ENCODE results near the gene EXOC6. TPM values are rescaled to one million over a fixed set of nuclear protein-coding genes. Genes with fewer than 3 reads are reported as not detected.

EXOC6 gene
- total RNA-seq, 1 donor from 2014 or later, result 21.7 TPM

DNA sequence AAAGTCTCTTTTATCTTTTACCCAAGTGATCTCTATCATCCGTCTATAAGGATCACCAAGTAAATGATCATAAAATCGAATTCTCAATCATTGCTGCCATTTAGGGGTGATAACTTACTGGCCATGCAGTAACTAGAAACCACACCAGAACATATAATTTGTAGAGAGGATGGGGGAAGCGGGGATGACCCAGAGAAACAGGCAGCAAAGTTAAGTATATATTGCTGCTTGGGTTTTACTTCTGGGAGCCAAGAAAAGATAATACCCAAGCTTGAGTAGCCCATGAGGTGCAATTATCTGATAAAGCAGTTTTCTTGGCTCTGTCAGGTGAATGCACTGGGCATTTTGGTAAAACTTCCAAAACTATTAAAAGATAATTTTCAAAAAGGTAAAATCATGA, 18.9 kb downstream of the EXOC6 start:
- TF ChIP-seq, protein P1, sequence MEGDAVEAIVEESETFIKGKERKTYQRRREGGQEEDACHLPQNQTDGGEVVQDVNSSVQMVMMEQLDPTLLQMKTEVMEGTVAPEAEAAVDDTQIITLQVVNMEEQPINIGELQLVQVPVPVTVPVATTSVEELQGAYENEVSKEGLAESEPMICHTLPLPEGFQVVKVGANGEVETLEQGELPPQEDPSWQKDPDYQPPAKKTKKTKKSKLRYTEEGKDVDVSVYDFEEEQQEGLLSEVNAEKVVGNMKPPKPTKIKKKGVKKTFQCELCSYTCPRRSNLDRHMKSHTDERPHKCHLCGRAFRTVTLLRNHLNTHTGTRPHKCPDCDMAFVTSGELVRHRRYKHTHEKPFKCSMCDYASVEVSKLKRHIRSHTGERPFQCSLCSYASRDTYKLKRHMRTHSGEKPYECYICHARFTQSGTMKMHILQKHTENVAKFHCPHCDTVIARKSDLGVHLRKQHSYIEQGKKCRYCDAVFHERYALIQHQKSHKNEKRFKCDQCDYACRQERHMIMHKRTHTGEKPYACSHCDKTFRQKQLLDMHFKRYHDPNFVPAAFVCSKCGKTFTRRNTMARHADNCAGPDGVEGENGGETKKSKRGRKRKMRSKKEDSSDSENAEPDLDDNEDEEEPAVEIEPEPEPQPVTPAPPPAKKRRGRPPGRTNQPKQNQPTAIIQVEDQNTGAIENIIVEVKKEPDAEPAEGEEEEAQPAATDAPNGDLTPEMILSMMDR (IDR thresholded peaks at IDR 0.05; ENCODE audit: unreplicated experiment), result no peak
- DNase-seq (ENCODE audit: low spot score, unreplicated experiment), result no peak
- Mint-ChIP-seq H3K9me3 (ENCODE audit: low read depth) (peaks cover 3% of the 10 kb centered on the region), H3K27me3 (no peaks in the 10 kb centered on the region), H3K27ac (no peak overlapping the region), H3K4me3 (ENCODE audit: low read depth) (no peak overlapping the region), H3K36me3 (ENCODE audit: insufficient read depth) (peaks cover 2% of the 10 kb centered on the region), H3K4me1 (ENCODE audit: low read depth) (peaks cover 2% of the 10 kb centered on the region)

DNA sequence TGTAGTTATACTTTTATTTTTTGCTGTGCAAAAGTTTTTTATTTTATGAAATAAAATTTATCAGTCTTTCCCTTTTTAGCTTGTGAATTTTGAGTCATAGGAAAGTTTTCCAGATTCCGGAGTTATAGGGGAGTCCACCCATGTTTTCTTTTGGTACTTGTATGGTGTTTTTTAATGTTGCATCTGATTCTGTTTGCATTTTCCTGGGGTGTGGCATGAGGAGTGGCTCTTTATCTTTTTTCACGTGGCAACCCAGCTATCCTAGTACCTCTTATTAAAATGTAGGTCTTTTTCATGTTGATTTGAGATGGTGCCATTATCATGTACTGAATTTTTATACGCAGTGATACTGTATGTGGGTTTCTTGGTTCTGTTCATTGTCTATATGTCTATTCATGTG, 19.7 kb downstream of the EXOC6 start:
- H3K36me3 Mint-ChIP-seq (ENCODE audit: insufficient read depth), result peaks cover 2% of the 10 kb centered on the region
- H3K4me3 Mint-ChIP-seq (ENCODE audit: low read depth), result no peak overlapping the region
- H3K27ac Mint-ChIP-seq, result no peak overlapping the region
- peaks cover 2% of the 10 kb centered on the region for H3K4me1 Mint-ChIP-seq (ENCODE audit: low read depth)
- TF ChIP-seq, protein P1 (IDR thresholded peaks at IDR 0.05; ENCODE audit: unreplicated experiment), result no peak
- no peak for DNase-seq (ENCODE audit: low spot score, unreplicated experiment)
- peaks cover 3% of the 10 kb centered on the region for H3K9me3 Mint-ChIP-seq (ENCODE audit: low read depth)
- no peaks in the 10 kb centered on the region for H3K27me3 Mint-ChIP-seq

DNA sequence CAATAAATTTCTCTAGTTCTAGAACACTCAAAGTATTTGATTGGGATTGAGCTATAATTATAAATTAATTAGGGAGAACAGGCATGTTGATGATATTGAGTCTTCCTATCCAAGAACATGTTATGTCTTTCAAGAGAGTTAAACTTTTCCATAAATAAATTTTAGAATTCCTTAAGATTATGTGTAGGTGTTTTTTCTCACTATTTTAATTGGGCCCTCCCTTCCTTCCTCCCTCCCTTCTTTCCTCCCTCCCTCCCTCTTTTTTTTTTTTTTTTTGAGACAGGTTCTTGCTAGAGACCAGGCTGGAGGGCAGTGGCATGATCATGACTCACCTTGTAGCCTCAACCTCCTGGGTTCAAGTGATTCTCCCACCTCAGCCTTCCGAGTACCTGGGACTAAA, 20.2 kb downstream of the EXOC6 start:
- DNase-seq (ENCODE audit: low spot score, unreplicated experiment), result no peak
- Mint-ChIP-seq H3K36me3 (ENCODE audit: insufficient read depth) (peaks cover 2% of the 10 kb centered on the region), H3K9me3 (ENCODE audit: low read depth) (peaks cover 3% of the 10 kb centered on the region), H3K4me3 (ENCODE audit: low read depth) (no peak overlapping the region), H3K4me1 (ENCODE audit: low read depth) (peaks cover 2% of the 10 kb centered on the region), H3K27ac (no peak overlapping the region), H3K27me3 (no peaks in the 10 kb centered on the region)
- TF ChIP-seq, protein P1 (IDR thresholded peaks at IDR 0.05; ENCODE audit: unreplicated experiment), result no peak

DNA sequence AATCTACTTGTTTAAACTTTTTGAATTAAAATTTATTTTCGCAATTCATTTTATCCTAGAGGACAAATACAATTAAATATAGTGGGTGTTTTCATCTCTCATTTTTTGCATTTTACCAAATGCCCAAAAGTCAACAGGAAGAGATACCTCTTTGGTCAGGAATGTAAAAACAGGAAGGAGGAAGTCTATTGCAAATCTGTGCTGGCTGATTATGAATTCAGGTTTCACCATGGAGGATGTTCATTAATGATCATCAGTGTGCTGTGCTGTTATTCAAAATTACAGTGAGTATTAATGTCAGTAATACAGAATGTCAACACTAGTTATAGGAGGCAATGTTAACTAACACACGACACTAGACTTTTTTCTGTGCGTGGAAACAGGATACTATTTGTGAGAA, 24.7 kb downstream of the EXOC6 start:
- peaks cover 3% of the 10 kb centered on the region for H3K9me3 Mint-ChIP-seq (ENCODE audit: low read depth)
- TF ChIP-seq, protein P1 (IDR thresholded peaks at IDR 0.05; ENCODE audit: unreplicated experiment), result no peak

DNA sequence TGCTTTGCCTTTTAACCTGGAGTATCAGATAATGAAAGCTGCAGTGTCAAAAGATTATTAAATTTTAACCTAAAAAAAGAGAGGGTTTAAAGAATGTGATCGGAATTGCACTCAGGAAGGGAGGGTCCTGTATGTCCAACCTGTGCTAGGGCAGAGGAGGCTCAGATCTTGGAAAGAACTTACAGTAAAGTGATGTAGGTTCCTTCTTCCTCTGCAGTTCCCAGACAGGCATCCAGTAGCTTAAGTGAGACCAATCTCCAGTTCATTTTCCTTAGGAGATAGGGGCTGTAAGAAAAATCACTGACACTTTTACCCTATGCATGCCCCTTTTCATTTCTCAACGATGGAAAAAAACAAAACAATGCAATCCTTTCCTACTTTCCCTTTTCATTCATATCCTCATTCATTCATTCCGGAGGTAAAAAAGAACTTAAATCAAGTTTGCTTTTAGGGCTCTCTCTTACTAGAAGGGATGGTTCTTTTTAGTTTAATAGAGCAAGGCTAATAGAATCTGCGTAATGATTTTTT, 28.3 kb downstream of the EXOC6 start:
- TF ChIP-seq, protein P1 (IDR thresholded peaks at IDR 0.05; ENCODE audit: unreplicated experiment), result no peak
- H3K4me3 Mint-ChIP-seq (ENCODE audit: low read depth), result no peak overlapping the region
- no peaks in the 10 kb centered on the region for H3K27me3 Mint-ChIP-seq
- H3K27ac Mint-ChIP-seq, result no peak overlapping the region
- DNase-seq (ENCODE audit: low spot score, unreplicated experiment), result no peak
- H3K4me1 Mint-ChIP-seq (ENCODE audit: low read depth), result peaks cover 5% of the 10 kb centered on the region
- H3K9me3 Mint-ChIP-seq (ENCODE audit: low read depth), result no peaks in the 10 kb centered on the region
- peaks cover 2% of the 10 kb centered on the region for H3K36me3 Mint-ChIP-seq (ENCODE audit: insufficient read depth)

More for the DNA sequence above, 24.7 kb downstream of the EXOC6 start:
- H3K36me3 Mint-ChIP-seq (ENCODE audit: insufficient read depth), result peaks cover 2% of the 10 kb centered on the region
- H3K4me1 Mint-ChIP-seq (ENCODE audit: low read depth), result peaks cover 7% of the 10 kb centered on the region
- H3K4me3 Mint-ChIP-seq (ENCODE audit: low read depth), result no peak overlapping the region
- H3K27me3 Mint-ChIP-seq, result no peaks in the 10 kb centered on the region
- DNase-seq (ENCODE audit: low spot score, unreplicated experiment), result no peak
- H3K27ac Mint-ChIP-seq, result no peak overlapping the region

Data from progenitor cell of endocrine pancreas (in vitro differentiated cells).